Fibroblast of pulmonary artery (primary cell): ENCODE measurements around the gene ZCWPW2.

Experiments used
- DNase-seq: peaks from one replicate; pipeline ENCODE4 v3.0.0-alpha.2; 2010; ENCODE audit warnings: low read depth
- H3K4me3 ChIP-seq: replicated peaks from 2 replicates; pipeline ENCODE4 v1.5.1; 2011; ENCODE audit warnings: low read depth, mild to moderate bottlenecking, control low read depth, low read length, moderate library complexity
- TF ChIP-seq, protein P1 (sequence below): IDR thresholded peaks from 2 replicates; pipeline ENCODE4 v1.5.1; 2011; ENCODE audit warnings: mild to moderate bottlenecking, control low read depth, low read length, inconsistent platforms; ENCODE audit errors: missing control alignments

Gene ZCWPW2

GRCh38 chr3:28316226-28316625, 32.3 kb upstream of the ZCWPW2 start:
- peak; percentile 33 for DNase-seq
- TF ChIP-seq, protein P1, sequence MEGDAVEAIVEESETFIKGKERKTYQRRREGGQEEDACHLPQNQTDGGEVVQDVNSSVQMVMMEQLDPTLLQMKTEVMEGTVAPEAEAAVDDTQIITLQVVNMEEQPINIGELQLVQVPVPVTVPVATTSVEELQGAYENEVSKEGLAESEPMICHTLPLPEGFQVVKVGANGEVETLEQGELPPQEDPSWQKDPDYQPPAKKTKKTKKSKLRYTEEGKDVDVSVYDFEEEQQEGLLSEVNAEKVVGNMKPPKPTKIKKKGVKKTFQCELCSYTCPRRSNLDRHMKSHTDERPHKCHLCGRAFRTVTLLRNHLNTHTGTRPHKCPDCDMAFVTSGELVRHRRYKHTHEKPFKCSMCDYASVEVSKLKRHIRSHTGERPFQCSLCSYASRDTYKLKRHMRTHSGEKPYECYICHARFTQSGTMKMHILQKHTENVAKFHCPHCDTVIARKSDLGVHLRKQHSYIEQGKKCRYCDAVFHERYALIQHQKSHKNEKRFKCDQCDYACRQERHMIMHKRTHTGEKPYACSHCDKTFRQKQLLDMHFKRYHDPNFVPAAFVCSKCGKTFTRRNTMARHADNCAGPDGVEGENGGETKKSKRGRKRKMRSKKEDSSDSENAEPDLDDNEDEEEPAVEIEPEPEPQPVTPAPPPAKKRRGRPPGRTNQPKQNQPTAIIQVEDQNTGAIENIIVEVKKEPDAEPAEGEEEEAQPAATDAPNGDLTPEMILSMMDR: no peak
- no peak overlapping the region for H3K4me3 ChIP-seq

DNA sequence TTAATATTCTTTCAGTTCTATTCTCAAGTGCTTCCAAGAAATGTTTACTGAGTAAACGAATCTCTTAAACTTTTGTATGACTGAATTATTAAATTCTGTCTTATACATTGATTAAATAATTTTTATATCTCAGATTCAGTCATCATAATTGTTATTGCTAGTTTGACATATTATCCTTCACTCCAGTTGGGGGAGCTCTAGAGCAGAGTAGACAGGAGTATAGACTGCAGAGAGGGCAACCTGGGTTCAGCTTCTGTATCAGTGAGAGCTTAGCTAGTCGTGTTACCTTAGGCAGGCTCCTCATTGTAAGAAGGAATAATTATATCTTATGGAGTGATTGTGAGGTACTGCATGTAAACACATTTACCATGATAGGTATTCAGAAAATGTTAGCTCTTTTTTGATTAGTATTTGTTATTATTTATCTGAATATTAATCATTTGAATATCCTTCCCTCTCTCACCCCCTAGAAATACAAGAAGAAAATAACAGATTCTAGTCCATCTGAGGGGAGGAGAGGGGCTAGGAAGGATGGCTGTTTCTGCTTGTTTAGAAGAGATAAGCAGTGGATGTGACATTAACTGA, 31.0 kb upstream of the ZCWPW2 start:
- TF ChIP-seq, protein P1: peak; percentile 77
- peak; percentile 58 for DNase-seq
- no peak overlapping the region for H3K4me3 ChIP-seq

DNA sequence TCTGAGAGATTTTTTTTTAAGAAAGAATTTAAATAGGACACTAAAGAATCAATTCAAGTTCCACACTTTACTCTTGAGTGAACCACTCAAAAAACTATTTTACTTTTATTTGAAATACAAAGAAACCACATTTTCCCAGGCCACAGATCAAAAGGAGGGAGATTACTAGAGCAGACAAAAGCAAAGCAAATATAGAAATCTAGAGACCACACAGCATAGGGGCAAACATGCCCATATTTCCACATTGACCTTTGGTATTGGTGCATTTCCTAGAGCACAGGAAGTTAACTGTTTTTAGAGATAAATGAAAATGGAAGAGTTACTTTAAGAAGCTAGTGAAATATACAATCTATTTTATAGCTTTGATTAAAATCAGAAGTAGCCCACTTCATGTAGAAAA, 27.5 kb upstream of the ZCWPW2 start:
- H3K4me3 ChIP-seq: no peak overlapping the region
- DNase-seq: no peak
- TF ChIP-seq, protein P1: no peak

DNA sequence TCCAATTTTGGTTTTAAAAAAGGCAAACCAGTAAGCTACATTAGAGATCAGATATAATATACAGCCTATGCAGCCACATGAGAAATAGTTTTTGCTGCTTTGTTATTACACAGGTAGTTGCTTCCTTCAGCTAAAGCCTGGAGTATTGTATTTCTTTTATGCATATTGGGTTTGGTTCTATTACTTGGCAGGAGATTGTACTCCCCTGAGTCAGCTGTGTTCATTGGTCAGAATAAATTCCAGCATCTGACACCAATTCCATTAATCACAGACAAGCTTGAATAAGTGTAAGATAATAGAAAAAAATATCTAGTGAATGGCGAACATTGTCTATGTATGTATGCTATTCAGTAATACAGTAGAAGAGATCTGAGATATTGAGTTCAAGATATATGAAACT, 26.1 kb upstream of the ZCWPW2 start:
- peak; percentile 33 for DNase-seq
- TF ChIP-seq, protein P1: no peak
- no peak overlapping the region for H3K4me3 ChIP-seq

DNA sequence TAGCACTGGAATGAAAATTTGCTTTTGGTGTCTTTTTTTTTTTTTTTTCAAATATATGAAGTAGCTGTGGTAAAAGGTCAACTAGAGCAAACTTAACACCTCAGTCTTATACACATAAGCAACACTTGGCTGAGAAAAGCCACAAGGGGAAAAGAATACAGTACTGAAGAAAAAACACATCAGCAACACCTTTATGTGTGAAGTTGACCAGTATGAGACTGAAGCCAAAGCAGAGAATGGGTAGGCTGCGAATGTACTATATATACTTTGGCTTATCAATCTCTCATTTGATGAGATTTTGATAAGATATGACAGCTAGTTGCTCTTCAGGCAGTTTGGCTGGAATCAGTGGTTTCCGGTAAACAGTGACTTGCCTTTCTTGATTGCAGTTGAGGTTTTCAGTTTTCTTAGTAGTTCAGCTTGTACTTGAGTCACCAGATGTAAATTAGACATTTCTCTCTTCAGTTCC, 22.0 kb upstream of the ZCWPW2 start:
- no peak for DNase-seq
- no peak overlapping the region for H3K4me3 ChIP-seq
- TF ChIP-seq, protein P1: no peak

GRCh38 chr3:28328188-28329151, 20.1 kb upstream of the ZCWPW2 start:
- TF ChIP-seq, protein P1: peak; percentile 61
- H3K4me3 ChIP-seq: no peak overlapping the region
- DNase-seq: peak; percentile 61
